GM12878 (cell line): ENCODE measurements around the gene PKN2. TPM values are rescaled to one million over a fixed set of nuclear protein-coding genes. Genes with fewer than 3 reads are reported as not detected.

Experiments
- ATAC-seq: fragments of 200-7000 bp; cut with Tn5 transposase; 3 replicates; pipeline ENCODE4 v1.9.1; 2020; ENCODE audit warnings: mild to moderate bottlenecking, moderate library complexity
- BruUV-seq: library from RNA; stranded (reverse); fragments of 400-500 nt; replicated peaks from 2 replicates; lab custom pipeline; 2021; lab: Mats Ljungman, UMichigan
- CTCF ChIA-PET: fragments of 300-600 bp; sonication (Branson Sonifier 250); formaldehyde crosslinking; extraction: SDS; loops from one replicate; lab custom pipeline; 2021; ENCODE audit warnings: inconsistent platforms; lab: Yijun Ruan, JAX
- POLR2A ChIA-PET: fragments of 350-600 bp; formaldehyde crosslinking; extraction: SDS; loops from one replicate; lab custom pipeline; 2021; ENCODE audit warnings: inconsistent platforms; lab: Charles Lee
- RAD21 ChIA-PET: fragments of 300-600 bp; sonication (Branson Sonifier 250); formaldehyde crosslinking; loops from one replicate; lab custom pipeline; 2023; ENCODE audit warnings: antibody characterized with exemption; ENCODE audit not compliant: unreplicated experiment; lab: Charles Lee
- SMC1A ChIA-PET: fragments of 300-600 bp; sonication (Branson Sonifier 250); formaldehyde crosslinking; loops from one replicate; lab custom pipeline; 2023; ENCODE audit not compliant: unreplicated experiment, uncharacterized antibody; lab: Charles Lee
- DNase-seq: peaks from one replicate; pipeline ENCODE4 v3.0.0-alpha.2; 2011; ENCODE audit warnings: low read depth, low spot score
- FAIRE-seq: peaks from 3 replicates; lab custom pipeline; 2011; peaks lifted over from hg19 to GRCh38; lab: Jason Lieb, UNC
- H2AFZ ChIP-seq: 2 replicates; pipeline ENCODE4 v1.6.0; 2011; ENCODE audit warnings: low read depth, low read length, control low read depth; ENCODE audit not compliant: control insufficient read depth
- H3K27ac ChIP-seq: 2 replicates; pipeline ENCODE4 v1.5.1; 2011; ENCODE audit warnings: control low read depth; ENCODE audit not compliant: control insufficient read depth, insufficient read depth
- H3K27me3 ChIP-seq, 2 experiments: replicated peaks in 1 of 2; 2 replicates each; pipeline versions ENCODE4 v1.6.0 to v1.6.1; 2011; ENCODE audit warnings: low read length in 1 of 2; ENCODE audit not compliant: control insufficient read depth in 2 of 2, insufficient read depth in 2 of 2
- H3K36me3 ChIP-seq, 2 experiments: 2 replicates each; pipeline ENCODE4 v1.5.1; 2011; ENCODE audit warnings: low read length in 1 of 2; ENCODE audit not compliant: control insufficient read depth in 2 of 2, insufficient read depth in 2 of 2
- H3K4me1 ChIP-seq: 2 replicates; pipeline ENCODE4 v1.6.1; 2011; ENCODE audit warnings: mild to moderate bottlenecking, low read length, moderate library complexity, mixed read lengths; ENCODE audit not compliant: control insufficient read depth, insufficient read depth
- H3K4me2 ChIP-seq: 2 replicates; pipeline ENCODE4 v1.6.0; 2011; ENCODE audit warnings: control low read depth; ENCODE audit not compliant: control insufficient read depth, insufficient read depth
- H3K4me3 ChIP-seq: fragments of 200-600 bp; sonication (generic); 2 replicates; pipeline ENCODE4 v1.5.1; 2016
- H3K79me2 ChIP-seq: 2 replicates; pipeline ENCODE4 v1.6.0; 2011; ENCODE audit warnings: low read length; ENCODE audit not compliant: control insufficient read depth, insufficient read depth
- H3K9ac ChIP-seq: 2 replicates; pipeline ENCODE4 v1.8.0; 2011; ENCODE audit warnings: low read length, control low read depth, mixed read lengths; ENCODE audit not compliant: control insufficient read depth, insufficient read depth
- H3K9me3 ChIP-seq: replicated peaks from 3 replicates; pipeline ENCODE4 v1.5.1; 2011; ENCODE audit warnings: mild to moderate bottlenecking, low read length; ENCODE audit not compliant: control insufficient read depth, insufficient read depth
- H4K20me1 ChIP-seq: 2 replicates; pipeline ENCODE4 v1.6.0; 2011; ENCODE audit not compliant: control insufficient read depth, insufficient read depth
- HDAC6 ChIP-seq: fragments of 200-600 bp; sonication (generic); IDR thresholded peaks from one replicate; pipeline ENCODE4 v1.8.0; 2017; ENCODE audit warnings: antibody characterized with exemption; ENCODE audit not compliant: unreplicated experiment
- NFYB ChIP-seq: IDR thresholded peaks from 2 replicates; pipeline ENCODE4 v1.6.1; 2011; ENCODE audit warnings: low read depth, mild to moderate bottlenecking, low read length, improper control_type of control experiment, moderate library complexity; ENCODE audit not compliant: insufficient read depth
- SREBF1 ChIP-seq: IDR thresholded peaks from 2 replicates; pipeline ENCODE4 v1.6.1; 2012; ENCODE audit warnings: mild to moderate bottlenecking, low read length
- STAT3 ChIP-seq: IDR thresholded peaks from 2 replicates; pipeline ENCODE4 v1.6.1; 2011; ENCODE audit warnings: low read depth, low read length, improper control_type of control experiment
- TAF1 ChIP-seq: IDR thresholded peaks from 2 replicates; pipeline ENCODE4 v1.6.1; 2011; ENCODE audit warnings: mild to moderate bottlenecking, low read depth, low read length, borderline replicate concordance
- TARDBP ChIP-seq: IDR thresholded peaks from 2 replicates; pipeline ENCODE4 v1.6.1; 2016; ENCODE audit warnings: borderline replicate concordance
- YBX1 ChIP-seq: fragments of 450-650 bp; IDR thresholded peaks from 2 replicates; pipeline ENCODE4 v1.6.1; 2016; ENCODE audit warnings: antibody characterized with exemption
- ZNF24 ChIP-seq: fragments of 450-650 bp; IDR thresholded peaks from 2 replicates; pipeline ENCODE4 v1.6.1; 2017; ENCODE audit warnings: antibody characterized with exemption, mild to moderate bottlenecking
- WGBS: methylation state at CpG from one replicate; pipeline ENCODE4 v1.1.6; 2016; ENCODE audit warnings: low lambda C conversion rate; ENCODE audit not compliant: insufficient replicate concordance, insufficient coverage; ENCODE audit errors: missing lambda C conversion rate; 5-methylcytosine and 5-hydroxymethylcytosine counted together
- in situ Hi-C: fragments of 300-500 bp; cut with MboI; formaldehyde crosslinking; loops from 9 replicates; pipeline ENCODE4 v1.14.3; 2018; ENCODE audit warnings: mixed read lengths
- intact Hi-C: fragments of 100-400 bp; cut with micrococcal nuclease; formaldehyde crosslinking; loops from one replicate; pipeline ENCODE4 v1.14.2; 2022; ENCODE audit not compliant: unreplicated experiment
- polyA plus RNA-seq, 11 experiments: library from polyadenylated mRNA; depleted of rRNA in 4 of 11; unstranded in 6 of 11; stranded (reverse) in 5 of 11; fragments of >200 nt; fragmentation: Nextera tagmentation in 4 of 11; fragmentation: Illumina TruSeq in 1 of 11; extraction: Ambion mirVana in 4 of 11; extraction: Trizol in 1 of 11; gene quantifications; 1 replicate in 1 of 11; 2 replicates in 10 of 11; pipeline versions ENCODE4 v1.2.1 to v1.2.3, GENCODE V29; 2011 to 2016; ENCODE audit warnings: inconsistent platforms in 2 of 11, missing spikeins in 2 of 11, low read depth in 1 of 11
- total RNA-seq, 4 experiments: library from RNA; depleted of rRNA in 3 of 4; stranded (reverse); fragments of >200 nt in 3 of 4; fragmentation: Illumina TruSeq in 1 of 4; extraction: Trizol in 1 of 4; gene quantifications; 2 replicates each; pipeline versions ENCODE4 v1.2.1 to v1.2.3, GENCODE V29; 2013 to 2021
- TF ChIP-seq, protein P1 (sequence below): fragments of 450-650 bp; IDR thresholded peaks from 2 replicates; pipeline ENCODE4 v1.6.1; 2017; ENCODE audit warnings: mild to moderate bottlenecking
- TF ChIP-seq, protein P2 (sequence below): fragments of 450-650 bp; IDR thresholded peaks from 2 replicates; pipeline ENCODE4 v1.6.1; 2018; ENCODE audit warnings: borderline replicate concordance, mild to moderate bottlenecking; ENCODE audit not compliant: partially characterized antibody
- TF ChIP-seq, protein P3 (sequence below): fragments of 450-650 bp; IDR thresholded peaks from 2 replicates; pipeline ENCODE4 v1.6.1; 2017; ENCODE audit warnings: borderline replicate concordance
- TF ChIP-seq, protein P4 (sequence below): fragments of 450-650 bp; IDR thresholded peaks from 2 replicates; pipeline ENCODE4 v1.6.1; 2016; ENCODE audit warnings: mild to moderate bottlenecking

The PKN2 gene
- total and polyA plus RNA-seq, 10 of the 15 experiments (the other 5 are each of a cell fraction or from before 2014, with no cell fraction given) = 2.6 to 18.3 (median 12.9) TPM

DNA sequence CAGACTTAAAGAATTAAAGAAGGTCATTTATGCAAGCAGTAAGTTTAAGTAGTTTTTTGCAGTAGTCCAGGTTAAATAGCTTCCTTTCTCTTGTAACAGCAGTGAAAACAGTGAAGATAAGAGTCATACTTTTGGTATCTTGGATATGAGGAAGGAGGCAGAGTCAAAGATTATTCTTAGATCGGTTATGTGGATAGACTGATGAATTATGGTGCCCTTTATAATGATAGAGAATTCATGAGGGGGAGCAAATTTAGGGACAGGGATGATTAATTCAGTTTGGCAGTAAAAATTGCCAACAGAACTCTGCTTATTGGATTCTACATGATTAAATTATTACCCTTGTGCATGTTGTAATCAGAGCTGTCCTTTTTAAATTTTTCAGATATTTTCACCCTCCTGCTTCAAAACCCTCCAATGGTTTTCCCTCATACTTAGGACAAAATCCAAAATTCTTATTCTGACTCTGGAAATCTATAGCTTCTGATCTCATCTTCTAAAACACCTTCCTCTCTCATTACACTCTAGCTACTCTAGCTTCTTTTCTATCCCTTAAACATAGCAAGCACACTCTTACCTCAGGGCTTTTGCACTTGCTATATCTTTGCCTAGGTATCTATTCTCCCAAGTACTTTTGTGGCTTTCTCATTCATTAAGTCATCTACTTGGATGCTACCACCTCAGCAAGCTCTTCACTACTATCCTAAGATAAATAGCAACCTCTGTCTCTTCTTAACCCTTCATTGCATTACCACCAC, 79.8 kb downstream of the PKN2 start:
- in situ Hi-C loops = no loop called here
- BruUV-seq = no TSS peak
- intact Hi-C loops = no loop called here
- Histone ChIP-seq H3K4me3 (no peak overlapping the region), H3K9ac (no peak overlapping the region), H4K20me1 (no peaks in the 10 kb centered on the region), H3K4me1 (no peaks in the 10 kb centered on the region), H3K79me2 (no peaks in the 10 kb centered on the region), H3K27ac (no peak overlapping the region), H3K36me3 (0 out of 4 replicates have a peak, but pooled peaks cover 0 to 2% of the 10 kb centered on the region in 2 experiments), H2AFZ (no peak overlapping the region), H3K27me3 (no peaks in the 10 kb centered on the region), H3K4me2 (no peak overlapping the region), H3K9me3 (no peaks in the 10 kb centered on the region)
- 100% methylated on average over 1 of the region's 1 CpG for WGBS
- SMC1A ChIA-PET = interaction anchor here (0.6 to 2.2 kb wide), 5 partner anchors 10 to 108 kb away, joined by 3 to 8 read pairs (median 3); no protein-coding TSS in a partner anchor
- no peak for ATAC-seq
- CTCF ChIA-PET = interaction anchor here (1.0 to 1.1 kb wide), 3 partner anchors 14 to 113 kb away, joined by 3 to 5 read pairs (median 4); no protein-coding TSS in a partner anchor
- POLR2A ChIA-PET = interaction anchor here (0.7 kb wide), 1 partner anchor 11 kb away, joined by 3 read pairs; no protein-coding TSS in a partner anchor
- FAIRE-seq = no peak
- RAD21 ChIA-PET = no interaction called here
- DNase-seq = no peak
- TF ChIP-seq SREBF1 = no peak
- TF ChIP-seq TARDBP = no peak
- TF ChIP-seq ZNF24 = no peak
- TF ChIP-seq HDAC6 = no peak
- TF ChIP-seq STAT3 = no peak
- TF ChIP-seq, protein P1, sequence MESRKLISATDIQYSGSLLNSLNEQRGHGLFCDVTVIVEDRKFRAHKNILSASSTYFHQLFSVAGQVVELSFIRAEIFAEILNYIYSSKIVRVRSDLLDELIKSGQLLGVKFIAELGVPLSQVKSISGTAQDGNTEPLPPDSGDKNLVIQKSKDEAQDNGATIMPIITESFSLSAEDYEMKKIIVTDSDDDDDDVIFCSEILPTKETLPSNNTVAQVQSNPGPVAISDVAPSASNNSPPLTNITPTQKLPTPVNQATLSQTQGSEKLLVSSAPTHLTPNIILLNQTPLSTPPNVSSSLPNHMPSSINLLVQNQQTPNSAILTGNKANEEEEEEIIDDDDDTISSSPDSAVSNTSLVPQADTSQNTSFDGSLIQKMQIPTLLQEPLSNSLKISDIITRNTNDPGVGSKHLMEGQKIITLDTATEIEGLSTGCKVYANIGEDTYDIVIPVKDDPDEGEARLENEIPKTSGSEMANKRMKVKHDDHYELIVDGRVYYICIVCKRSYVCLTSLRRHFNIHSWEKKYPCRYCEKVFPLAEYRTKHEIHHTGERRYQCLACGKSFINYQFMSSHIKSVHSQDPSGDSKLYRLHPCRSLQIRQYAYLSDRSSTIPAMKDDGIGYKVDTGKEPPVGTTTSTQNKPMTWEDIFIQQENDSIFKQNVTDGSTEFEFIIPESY = no peak
- no peak for TF ChIP-seq YBX1
- TF ChIP-seq TAF1 = no peak
- TF ChIP-seq, protein P2, sequence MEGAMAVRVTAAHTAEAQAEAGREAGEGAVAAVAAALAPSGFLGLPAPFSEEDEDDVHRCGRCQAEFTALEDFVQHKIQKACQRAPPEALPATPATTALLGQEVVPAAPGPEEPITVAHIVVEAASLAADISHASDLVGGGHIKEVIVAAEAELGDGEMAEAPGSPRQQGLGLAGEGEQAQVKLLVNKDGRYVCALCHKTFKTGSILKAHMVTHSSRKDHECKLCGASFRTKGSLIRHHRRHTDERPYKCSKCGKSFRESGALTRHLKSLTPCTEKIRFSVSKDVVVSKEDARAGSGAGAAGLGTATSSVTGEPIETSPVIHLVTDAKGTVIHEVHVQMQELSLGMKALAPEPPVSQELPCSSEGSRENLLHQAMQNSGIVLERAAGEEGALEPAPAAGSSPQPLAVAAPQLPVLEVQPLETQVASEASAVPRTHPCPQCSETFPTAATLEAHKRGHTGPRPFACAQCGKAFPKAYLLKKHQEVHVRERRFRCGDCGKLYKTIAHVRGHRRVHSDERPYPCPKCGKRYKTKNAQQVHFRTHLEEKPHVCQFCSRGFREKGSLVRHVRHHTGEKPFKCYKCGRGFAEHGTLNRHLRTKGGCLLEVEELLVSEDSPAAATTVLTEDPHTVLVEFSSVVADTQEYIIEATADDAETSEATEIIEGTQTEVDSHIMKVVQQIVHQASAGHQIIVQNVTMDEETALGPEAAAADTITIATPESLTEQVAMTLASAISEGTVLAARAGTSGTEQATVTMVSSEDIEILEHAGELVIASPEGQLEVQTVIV = no peak
- no peak for TF ChIP-seq NFYB
- TF ChIP-seq, protein P3, sequence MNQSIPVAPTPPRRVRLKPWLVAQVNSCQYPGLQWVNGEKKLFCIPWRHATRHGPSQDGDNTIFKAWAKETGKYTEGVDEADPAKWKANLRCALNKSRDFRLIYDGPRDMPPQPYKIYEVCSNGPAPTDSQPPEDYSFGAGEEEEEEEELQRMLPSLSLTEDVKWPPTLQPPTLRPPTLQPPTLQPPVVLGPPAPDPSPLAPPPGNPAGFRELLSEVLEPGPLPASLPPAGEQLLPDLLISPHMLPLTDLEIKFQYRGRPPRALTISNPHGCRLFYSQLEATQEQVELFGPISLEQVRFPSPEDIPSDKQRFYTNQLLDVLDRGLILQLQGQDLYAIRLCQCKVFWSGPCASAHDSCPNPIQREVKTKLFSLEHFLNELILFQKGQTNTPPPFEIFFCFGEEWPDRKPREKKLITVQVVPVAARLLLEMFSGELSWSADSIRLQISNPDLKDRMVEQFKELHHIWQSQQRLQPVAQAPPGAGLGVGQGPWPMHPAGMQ = no peak
- TF ChIP-seq, protein P4, sequence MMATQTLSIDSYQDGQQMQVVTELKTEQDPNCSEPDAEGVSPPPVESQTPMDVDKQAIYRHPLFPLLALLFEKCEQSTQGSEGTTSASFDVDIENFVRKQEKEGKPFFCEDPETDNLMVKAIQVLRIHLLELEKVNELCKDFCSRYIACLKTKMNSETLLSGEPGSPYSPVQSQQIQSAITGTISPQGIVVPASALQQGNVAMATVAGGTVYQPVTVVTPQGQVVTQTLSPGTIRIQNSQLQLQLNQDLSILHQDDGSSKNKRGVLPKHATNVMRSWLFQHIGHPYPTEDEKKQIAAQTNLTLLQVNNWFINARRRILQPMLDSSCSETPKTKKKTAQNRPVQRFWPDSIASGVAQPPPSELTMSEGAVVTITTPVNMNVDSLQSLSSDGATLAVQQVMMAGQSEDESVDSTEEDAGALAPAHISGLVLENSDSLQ = no peak
